ENCODE results near the gene TET2. TPM values are rescaled to one million over a fixed set of nuclear protein-coding genes. Genes with fewer than 3 reads are reported as not detected.

The TET2 gene
- total RNA-seq, 1 donor from 2014 or later = 29.8 TPM

DNA sequence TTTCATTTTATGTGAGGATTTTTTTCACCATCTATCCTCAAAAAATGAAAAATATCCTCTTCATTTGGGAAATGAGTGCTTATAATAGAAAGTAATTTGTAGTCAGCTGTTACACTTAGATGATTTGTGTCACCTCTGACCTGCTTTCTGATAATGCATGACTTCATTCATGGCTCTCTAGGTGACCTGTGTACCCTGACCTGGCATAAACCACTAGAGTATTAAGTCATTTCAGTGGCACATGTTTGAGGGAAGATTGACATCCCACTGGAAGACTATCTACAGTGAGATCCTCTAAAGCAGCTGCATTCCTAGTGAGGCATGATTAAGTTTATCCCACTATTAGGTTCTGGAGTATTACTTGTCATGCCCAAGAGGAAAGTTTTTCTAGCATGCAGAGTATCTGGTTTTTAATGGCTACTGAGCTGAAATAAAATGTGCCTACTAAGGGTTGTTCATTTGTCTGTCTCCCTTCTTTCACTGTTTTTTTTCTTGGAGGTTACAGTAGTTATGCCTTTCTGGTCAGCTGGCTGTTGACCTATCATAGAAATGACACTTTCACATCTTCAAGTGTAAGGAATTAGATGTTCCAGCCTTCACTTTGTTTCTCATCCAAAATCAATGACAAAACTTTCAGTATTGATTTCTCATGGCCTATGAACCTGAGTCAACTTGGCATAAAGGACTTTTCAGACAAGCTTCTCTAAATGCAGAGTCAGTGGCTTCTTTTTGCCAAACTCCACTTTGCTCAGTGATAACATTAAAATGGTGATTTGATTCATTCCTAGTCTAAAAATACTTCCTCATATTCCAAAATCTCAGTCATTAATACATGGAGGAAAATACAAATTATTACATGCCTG is 33.1 kb downstream of the TET2 start:
- no peak for FAIRE-seq

GRCh38 chr4:105181259-105181658 is 34.6 kb downstream of the TET2 start:
- no peak for DNase-seq (ENCODE audit: low spot score in 2 of 2)
- FAIRE-seq = no peak

More for the DNA sequence above, 33.1 kb downstream of the TET2 start:
- no peak for DNase-seq (ENCODE audit: low spot score in 2 of 2)

GRCh38 chr4:105182211-105182610 is 35.5 kb downstream of the TET2 start:
- FAIRE-seq (no peak), DNase-seq (ENCODE audit: low spot score in 2 of 2) (no peak)

GRCh38 chr4:105184316-105184980 is 37.8 kb downstream of the TET2 start:
- DNase-seq (ENCODE audit: low spot score in 2 of 2) (no peak), FAIRE-seq (no peak)

- no peak for FAIRE-seq
Measured at GRCh38 chr4:105186701-105187161, 40.1 kb downstream of the TET2 start.

DNA sequence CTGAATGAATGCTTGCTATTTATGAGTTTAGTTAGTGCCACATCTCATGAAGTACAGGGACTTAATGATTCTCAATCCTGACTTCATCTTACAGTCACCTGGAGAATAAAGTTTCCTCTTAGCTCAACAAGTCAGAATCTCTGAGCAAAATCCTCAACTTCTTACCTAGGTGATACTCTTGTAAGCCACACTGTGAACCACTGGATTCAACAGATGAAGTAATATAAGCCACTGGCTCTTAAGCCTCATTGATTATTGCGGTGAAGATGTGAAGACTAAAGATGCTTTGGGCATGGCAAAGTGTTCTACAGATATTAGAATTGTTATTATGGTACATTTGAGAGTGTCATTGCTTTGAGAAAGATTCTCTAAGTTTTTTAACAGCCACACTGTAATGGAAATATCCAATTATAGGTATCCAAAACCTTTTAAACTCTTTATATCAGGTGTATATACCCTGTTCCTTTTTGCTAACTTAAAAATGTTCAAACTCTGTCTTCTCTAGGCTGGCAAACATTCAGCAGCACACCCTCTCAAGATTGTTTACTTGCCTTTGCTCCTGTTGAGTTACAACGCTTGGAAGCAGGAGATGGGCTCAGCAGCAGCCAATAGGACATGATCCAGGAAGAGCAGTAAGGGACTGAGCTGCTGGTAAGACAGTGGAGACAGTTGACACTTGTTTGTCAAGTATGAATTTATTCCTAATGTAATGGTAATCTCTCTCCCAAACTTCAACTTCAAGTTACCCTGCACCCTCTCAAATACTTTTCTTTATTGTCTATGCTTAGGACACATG is 43.4 kb downstream of the TET2 start:
- FAIRE-seq (no peak), DNase-seq (ENCODE audit: low spot score in 2 of 2) (no peak)

More at GRCh38 chr4:105186701-105187161, 40.1 kb downstream of the TET2 start:
- no peak for DNase-seq (ENCODE audit: low spot score in 2 of 2)

GRCh38 chr4:105191621-105192210 is 45.0 kb downstream of the TET2 start:
- no peak for FAIRE-seq
- no peak for DNase-seq (ENCODE audit: low spot score in 2 of 2)

DNA sequence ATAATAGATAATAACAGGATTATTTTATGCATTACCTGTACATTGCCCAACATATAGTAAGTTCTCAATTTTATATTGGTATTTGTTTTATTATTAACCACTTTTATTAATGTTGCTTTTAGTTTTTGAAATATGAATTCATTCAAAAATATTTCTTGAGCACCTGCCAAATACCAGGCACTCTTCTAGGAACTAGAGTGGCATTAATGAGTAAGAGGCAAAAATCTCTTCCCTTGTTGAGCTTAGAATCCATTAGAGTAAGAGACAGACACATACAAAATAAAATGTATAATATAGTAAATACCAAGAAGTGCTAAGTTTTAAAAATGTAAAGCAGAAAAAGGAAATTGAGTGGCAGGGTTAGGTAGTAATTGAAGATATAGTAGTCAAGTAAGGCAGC is 45.8 kb downstream of the TET2 start:
- no peak for DNase-seq (ENCODE audit: low spot score in 2 of 2)
- FAIRE-seq = no peak

DNA sequence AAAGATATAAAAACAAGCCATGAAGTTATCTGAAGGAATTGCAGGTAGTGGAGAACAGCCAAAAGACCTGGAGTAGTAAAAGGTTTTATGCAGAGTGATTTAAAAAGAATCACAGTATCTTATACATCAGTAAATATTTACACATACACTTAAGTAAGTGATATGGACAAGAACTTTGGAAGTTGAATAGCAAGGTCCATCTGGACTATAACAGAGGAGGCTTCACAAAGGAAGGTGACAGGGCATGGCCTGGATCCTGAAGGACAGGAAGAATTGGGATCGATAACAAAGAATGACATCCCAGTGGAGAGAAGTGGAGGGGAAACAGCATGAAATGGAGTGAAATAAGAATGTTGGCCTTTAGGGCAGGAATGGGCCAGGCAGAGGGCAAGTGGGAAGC is 46.2 kb downstream of the TET2 start:
- no peak for FAIRE-seq

DNA sequence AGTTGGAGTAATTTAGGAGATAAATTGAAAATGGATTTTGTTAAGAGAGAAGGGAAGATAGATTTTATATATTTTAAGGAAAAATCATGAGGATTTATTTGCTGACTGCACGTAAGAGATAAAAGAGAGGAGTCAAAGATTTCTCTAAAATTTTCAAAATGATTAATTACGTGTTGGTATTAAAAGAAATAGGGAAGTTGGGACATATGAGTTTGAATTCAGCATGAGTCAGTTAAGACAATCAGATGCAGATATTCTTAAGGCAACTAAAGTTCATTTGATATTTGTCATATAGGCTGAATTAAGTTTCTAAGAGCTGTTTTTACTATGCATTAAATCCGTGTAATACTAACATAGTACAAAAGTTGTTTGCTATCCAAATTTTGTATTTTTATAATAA is 46.9 kb downstream of the TET2 start:
- FAIRE-seq (no peak), DNase-seq (ENCODE audit: low spot score in 2 of 2) (no peak)

More for the DNA sequence above, 46.2 kb downstream of the TET2 start:
- DNase-seq (ENCODE audit: low spot score in 2 of 2) = no peak

GRCh38 chr4:105194328-105195231 is 47.9 kb downstream of the TET2 start:
- DNase-seq (ENCODE audit: low spot score in 2 of 2) = no peak
- no peak for FAIRE-seq

GRCh38 chr4:105196523-105197145 is 50.0 kb downstream of the TET2 start:
- FAIRE-seq (no peak), DNase-seq (ENCODE audit: low spot score in 2 of 2) (no peak)

DNA sequence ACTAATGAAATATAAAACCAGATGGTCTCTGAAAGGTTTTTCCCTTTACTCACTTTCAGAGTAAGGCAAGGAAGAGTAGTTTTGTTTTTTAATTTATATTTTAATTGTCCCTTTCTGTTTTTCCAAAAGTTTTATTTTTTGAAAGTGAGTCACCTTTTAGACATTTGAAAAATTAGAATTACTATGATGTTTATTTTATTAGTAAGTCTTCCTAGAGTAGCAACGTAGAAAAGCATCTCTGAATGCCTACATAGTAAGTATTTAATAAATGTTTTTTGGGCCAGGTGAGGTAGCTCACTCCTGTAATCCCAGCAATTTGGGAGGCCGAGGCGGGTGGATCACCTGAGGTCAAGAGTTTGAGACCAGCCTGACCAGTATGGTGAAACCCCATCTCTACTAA is 51.1 kb downstream of the TET2 start:
- DNase-seq (ENCODE audit: low spot score in 2 of 2) (no peak), FAIRE-seq (no peak)

GRCh38 chr4:105198541-105198940 is 51.9 kb downstream of the TET2 start:
- no peak for DNase-seq (ENCODE audit: low spot score in 2 of 2)
- FAIRE-seq = no peak

- FAIRE-seq (no peak), DNase-seq (ENCODE audit: low spot score in 2 of 2) (no peak)
Measured at GRCh38 chr4:105206214-105206613, 59.5 kb downstream of the TET2 start.

DNA sequence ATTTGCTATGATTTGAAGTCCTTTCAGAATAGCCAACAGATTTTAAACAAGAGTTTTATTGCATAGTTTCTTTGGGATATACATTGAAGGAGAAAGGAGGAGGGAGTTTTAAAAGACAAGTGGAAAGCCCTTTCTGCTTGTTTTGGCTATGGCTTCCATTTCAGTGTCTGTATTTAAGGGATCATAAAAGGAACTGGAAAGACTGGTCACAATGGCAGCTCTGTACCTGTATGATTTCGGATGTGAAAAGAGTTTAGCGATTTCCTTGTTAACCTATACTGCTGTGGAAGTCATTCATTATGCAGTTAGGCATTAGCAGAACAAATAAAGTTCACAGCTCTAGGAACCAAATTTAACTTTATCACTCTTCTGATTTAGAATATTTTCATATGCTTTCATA is 60.7 kb downstream of the TET2 start:
- FAIRE-seq = no peak
- DNase-seq (ENCODE audit: low spot score in 2 of 2) = no peak

DNA sequence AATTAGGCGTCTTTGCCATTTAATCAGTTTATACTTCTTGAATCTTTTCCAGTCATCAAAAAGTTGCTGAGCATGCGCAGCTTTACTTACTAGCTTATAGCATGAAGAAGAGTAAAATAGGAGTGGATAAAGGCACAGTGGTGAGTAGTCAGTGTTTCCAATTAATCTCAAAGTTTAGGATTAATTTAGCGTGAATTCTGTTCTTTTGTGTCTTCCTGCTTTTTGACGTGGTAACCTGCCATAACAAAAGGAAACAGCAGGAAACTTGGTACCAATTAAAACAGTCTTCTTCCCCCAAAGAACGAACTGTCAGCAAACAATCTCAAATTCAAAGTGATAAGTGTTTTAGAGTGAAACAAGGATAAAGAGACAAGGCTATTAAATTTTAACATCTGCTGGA is 61.9 kb downstream of the TET2 start:
- no peak for FAIRE-seq
- no peak for DNase-seq (ENCODE audit: low spot score in 2 of 2)

- no peak for DNase-seq (ENCODE audit: low spot score in 2 of 2)
- FAIRE-seq = no peak
Measured at GRCh38 chr4:105210916-105211315, 64.2 kb downstream of the TET2 start.

Measured in frontal cortex (tissue), 4 donors.